OCI-LY1 (cell line): ENCODE data around the gene ZBTB43.

ENCODE experiments used
- H2AFZ ChIP-seq: fragments of 200-600 bp; sonication (generic), shearing (Covaris generic); 2 replicates; pipeline ENCODE4 v1.6.0; 2014; ENCODE audit warnings: antibody characterized with exemption, mild to moderate bottlenecking, low read length
- H3F3A ChIP-seq: fragments of 200-600 bp; sonication (generic), shearing (Covaris generic); 2 replicates; pipeline ENCODE4 v1.6.0; 2014; ENCODE audit warnings: mild to moderate bottlenecking, antibody characterized with exemption, low read length, moderate library complexity; ENCODE audit not compliant: insufficient read depth
- H3K27ac ChIP-seq: fragments of 200-600 bp; sonication (generic); 2 replicates; pipeline ENCODE4 v1.5.1; 2014; ENCODE audit warnings: low read length, mixed run types, mild to moderate bottlenecking, low read depth; ENCODE audit not compliant: poor library complexity, severe bottlenecking
- H3K27me3 ChIP-seq: fragments of 200-600 bp; sonication (generic); 2 replicates; pipeline ENCODE4 v1.6.0; 2014; ENCODE audit warnings: antibody characterized with exemption, mild to moderate bottlenecking, low read length, moderate library complexity; ENCODE audit not compliant: insufficient read depth
- H3K36me3 ChIP-seq: fragments of 200-600 bp; sonication (generic); 2 replicates; pipeline ENCODE4 v1.6.1; 2014; ENCODE audit warnings: mild to moderate bottlenecking, antibody characterized with exemption, low read length, moderate library complexity, mixed read lengths; ENCODE audit not compliant: insufficient read depth
- H3K4me1 ChIP-seq: fragments of 200-600 bp; sonication (generic); 2 replicates; pipeline ENCODE4 v1.5.1; 2014; ENCODE audit warnings: mild to moderate bottlenecking, low read length, moderate library complexity; ENCODE audit not compliant: insufficient read depth, severe bottlenecking
- H3K4me2 ChIP-seq: fragments of 200-600 bp; sonication (generic), shearing (Covaris generic); 2 replicates; pipeline ENCODE4 v1.6.1; 2014; ENCODE audit warnings: low read length
- H3K4me3 ChIP-seq: fragments of 200-600 bp; sonication (generic); 2 replicates; pipeline ENCODE4 v1.5.1; 2014; ENCODE audit warnings: low read length, low read depth, mild to moderate bottlenecking, mixed read lengths; ENCODE audit not compliant: poor library complexity, severe bottlenecking
- H3K79me2 ChIP-seq: fragments of 200-600 bp; shearing (Covaris generic); 2 replicates; pipeline ENCODE4 v1.6.1; 2016; ENCODE audit warnings: mixed run types, low read length, mixed read lengths; ENCODE audit not compliant: insufficient read depth
- H3K9ac ChIP-seq: fragments of 200-600 bp; sonication (generic), shearing (Covaris generic); 2 replicates; pipeline ENCODE4 v1.6.1; 2014; ENCODE audit warnings: mild to moderate bottlenecking, low read length, mixed read lengths
- H3K9me2 ChIP-seq: fragments of 200-600 bp; sonication (generic), shearing (Covaris generic); 2 replicates; pipeline ENCODE4 v1.6.1; 2014; ENCODE audit warnings: low read depth, mild to moderate bottlenecking, low read length, mixed read lengths
- H3K9me3 ChIP-seq: fragments of 200-600 bp; shearing (Covaris generic); 2 replicates; pipeline ENCODE4 v1.6.1; 2014; ENCODE audit warnings: low read length, mixed read lengths
- H4K20me1 ChIP-seq: fragments of 200-600 bp; sonication (generic), shearing (Covaris generic); 2 replicates; pipeline ENCODE4 v1.6.0; 2016; ENCODE audit warnings: mild to moderate bottlenecking, low read length; ENCODE audit not compliant: insufficient read depth
- EZH2 ChIP-seq: fragments of 200-600 bp; sonication (generic), shearing (Covaris generic); IDR thresholded peaks from 2 replicates; pipeline ENCODE4 v1.8.0; 2017; ENCODE audit warnings: borderline replicate concordance, mixed run types, mild to moderate bottlenecking, antibody characterized with exemption, low read length, moderate library complexity, mixed read lengths
- TF ChIP-seq, protein P1 (sequence below): fragments of 200-600 bp; sonication (generic), shearing (Covaris generic); IDR thresholded peaks from 2 replicates; pipeline ENCODE4 v1.5.1; 2017; ENCODE audit warnings: mild to moderate bottlenecking, antibody characterized with exemption, low read length, moderate library complexity, mixed read lengths

Gene ZBTB43

GRCh38 chr9:126833020-126833419 lies 28.2 kb downstream of the ZBTB43 start:
- Histone ChIP-seq H3K4me3 (no peak overlapping the region), H2AFZ (no peak overlapping the region), H3K9ac (no peak overlapping the region), H4K20me1 (no peaks in the 10 kb centered on the region), H3K9me2 (no peaks in the 10 kb centered on the region), H3F3A (no peaks in the 10 kb centered on the region), H3K36me3 (peaks cover 28% of the 10 kb centered on the region), H3K9me3 (no peaks in the 10 kb centered on the region), H3K4me2 (no peak overlapping the region), H3K4me1 (no peaks in the 10 kb centered on the region), H3K79me2 (no peaks in the 10 kb centered on the region), H3K27me3 (no peaks in the 10 kb centered on the region), H3K27ac (no peak overlapping the region)
- TF ChIP-seq EZH2: no peak

- H3K9me3 ChIP-seq: no peaks in the 10 kb centered on the region
- no peak for TF ChIP-seq EZH2
- TF ChIP-seq, protein P1, sequence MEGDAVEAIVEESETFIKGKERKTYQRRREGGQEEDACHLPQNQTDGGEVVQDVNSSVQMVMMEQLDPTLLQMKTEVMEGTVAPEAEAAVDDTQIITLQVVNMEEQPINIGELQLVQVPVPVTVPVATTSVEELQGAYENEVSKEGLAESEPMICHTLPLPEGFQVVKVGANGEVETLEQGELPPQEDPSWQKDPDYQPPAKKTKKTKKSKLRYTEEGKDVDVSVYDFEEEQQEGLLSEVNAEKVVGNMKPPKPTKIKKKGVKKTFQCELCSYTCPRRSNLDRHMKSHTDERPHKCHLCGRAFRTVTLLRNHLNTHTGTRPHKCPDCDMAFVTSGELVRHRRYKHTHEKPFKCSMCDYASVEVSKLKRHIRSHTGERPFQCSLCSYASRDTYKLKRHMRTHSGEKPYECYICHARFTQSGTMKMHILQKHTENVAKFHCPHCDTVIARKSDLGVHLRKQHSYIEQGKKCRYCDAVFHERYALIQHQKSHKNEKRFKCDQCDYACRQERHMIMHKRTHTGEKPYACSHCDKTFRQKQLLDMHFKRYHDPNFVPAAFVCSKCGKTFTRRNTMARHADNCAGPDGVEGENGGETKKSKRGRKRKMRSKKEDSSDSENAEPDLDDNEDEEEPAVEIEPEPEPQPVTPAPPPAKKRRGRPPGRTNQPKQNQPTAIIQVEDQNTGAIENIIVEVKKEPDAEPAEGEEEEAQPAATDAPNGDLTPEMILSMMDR: no peak
- no peak overlapping the region for H3K4me3 ChIP-seq
- H3K27ac ChIP-seq: no peak overlapping the region
- no peaks in the 10 kb centered on the region for H4K20me1 ChIP-seq
- H3K4me2 ChIP-seq: no peak overlapping the region
- H3K27me3 ChIP-seq: no peaks in the 10 kb centered on the region
- H3K4me1 ChIP-seq: no peaks in the 10 kb centered on the region
- peaks cover 28% of the 10 kb centered on the region for H3K36me3 ChIP-seq
- H2AFZ ChIP-seq: no peak overlapping the region
- H3K79me2 ChIP-seq: no peaks in the 10 kb centered on the region
- no peaks in the 10 kb centered on the region for H3K9me2 ChIP-seq
- no peak overlapping the region for H3K9ac ChIP-seq
- no peaks in the 10 kb centered on the region for H3F3A ChIP-seq
Measured at GRCh38 chr9:126833710-126834345, 29.0 kb downstream of the ZBTB43 start.

GRCh38 chr9:126834672-126835071 lies 29.8 kb downstream of the ZBTB43 start:
- Histone ChIP-seq H3K27ac (no peak overlapping the region), H3K9me3 (no peaks in the 10 kb centered on the region), H3K9me2 (no peaks in the 10 kb centered on the region), H3K9ac (no peak overlapping the region), H3K4me1 (no peaks in the 10 kb centered on the region), H3K79me2 (no peaks in the 10 kb centered on the region), H3K27me3 (no peaks in the 10 kb centered on the region), H2AFZ (no peak overlapping the region), H4K20me1 (no peaks in the 10 kb centered on the region), H3K4me3 (no peak overlapping the region), H3K4me2 (no peak overlapping the region), H3K36me3 (peaks cover 28% of the 10 kb centered on the region), H3F3A (no peaks in the 10 kb centered on the region)
- TF ChIP-seq EZH2: no peak
- TF ChIP-seq, protein P1: no peak

- no peaks in the 10 kb centered on the region for H3K4me1 ChIP-seq
- peaks cover 28% of the 10 kb centered on the region for H3K36me3 ChIP-seq
- H4K20me1 ChIP-seq: no peaks in the 10 kb centered on the region
- H3F3A ChIP-seq: no peaks in the 10 kb centered on the region
- no peak for TF ChIP-seq EZH2
- TF ChIP-seq, protein P1: no peak
- no peak overlapping the region for H3K27ac ChIP-seq
- H3K9ac ChIP-seq: no peak overlapping the region
- H3K4me3 ChIP-seq: no peak overlapping the region
- H3K79me2 ChIP-seq: no peaks in the 10 kb centered on the region
- H3K27me3 ChIP-seq: no peaks in the 10 kb centered on the region
- no peaks in the 10 kb centered on the region for H3K9me3 ChIP-seq
- H2AFZ ChIP-seq: no peak overlapping the region
- H3K9me2 ChIP-seq: no peaks in the 10 kb centered on the region
- no peak overlapping the region for H3K4me2 ChIP-seq
Measured at GRCh38 chr9:126836216-126836615, 31.4 kb downstream of the ZBTB43 start.
